22Rv1 (cell line): ENCODE measurements around the gene GRM8.

Experiments
- CTCF ChIP-seq: fragments of 450-650 bp; IDR thresholded peaks from 2 replicates; pipeline ENCODE4 v1.5.1; 2017; ENCODE audit warnings: mild to moderate bottlenecking
- ZFX ChIP-seq: fragments of 450-650 bp; IDR thresholded peaks from 2 replicates; pipeline ENCODE4 v1.6.1; 2017; ENCODE audit warnings: antibody characterized with exemption, borderline replicate concordance

GRCh38 chr7:126501617-126502016 lies 751.1 kb downstream of the GRM8 start:
- no peak for TF ChIP-seq CTCF
- TF ChIP-seq ZFX = no peak
